ENCODE measurements around the gene ANAPC2.
A peak's percentile ranks its signal among the peaks of the same experiment; 100 is the strongest.
"Not testable (repeated sequence)": the region's sequence is repeated elsewhere in the genome, so short reads cannot be mapped to it uniquely, and the experiment has no call there.

ANAPC2 gene

DNA sequence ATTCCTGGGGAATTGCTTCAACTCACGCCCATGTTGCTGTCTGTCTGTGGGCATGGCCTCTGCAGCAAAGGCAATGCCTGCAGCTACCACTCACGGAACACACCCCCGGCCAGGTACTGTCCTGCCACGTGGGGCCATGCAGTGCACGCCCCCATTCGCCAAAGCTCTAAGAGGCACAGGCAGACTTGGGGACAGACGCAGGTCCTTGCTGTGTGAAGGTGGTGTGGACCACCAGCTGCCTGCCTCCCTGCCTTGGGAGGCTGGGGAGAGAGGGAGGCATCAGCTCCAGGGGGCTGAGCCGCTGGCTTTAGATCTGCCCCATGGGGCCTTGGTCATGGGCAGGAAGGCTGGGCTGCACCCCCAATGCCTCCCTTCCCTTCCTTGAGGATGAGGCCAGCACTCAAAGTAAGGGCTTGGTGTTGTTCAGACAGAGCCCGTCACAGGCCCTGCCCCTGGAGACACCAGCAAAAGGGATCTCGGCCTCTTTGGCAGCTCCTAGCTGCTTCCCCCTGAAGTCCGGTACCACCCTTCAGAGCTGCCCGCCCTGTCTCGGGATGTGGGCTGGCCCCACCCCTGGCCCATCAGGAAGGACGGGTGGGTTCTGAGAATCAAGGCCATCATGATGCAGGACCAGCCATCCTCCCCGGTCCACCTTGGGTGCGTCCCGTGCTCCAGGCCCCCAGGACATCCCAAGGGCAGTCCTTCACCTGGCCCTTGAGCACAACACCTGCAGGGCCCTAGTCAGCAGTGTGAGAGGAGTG, 47.1 kb downstream of the ANAPC2 start:
- DNase-seq: no peak

- no peak for DNase-seq
These were observed 48.0 kb downstream of the ANAPC2 start for GRCh38 chr9:137140151-137141012.

DNA sequence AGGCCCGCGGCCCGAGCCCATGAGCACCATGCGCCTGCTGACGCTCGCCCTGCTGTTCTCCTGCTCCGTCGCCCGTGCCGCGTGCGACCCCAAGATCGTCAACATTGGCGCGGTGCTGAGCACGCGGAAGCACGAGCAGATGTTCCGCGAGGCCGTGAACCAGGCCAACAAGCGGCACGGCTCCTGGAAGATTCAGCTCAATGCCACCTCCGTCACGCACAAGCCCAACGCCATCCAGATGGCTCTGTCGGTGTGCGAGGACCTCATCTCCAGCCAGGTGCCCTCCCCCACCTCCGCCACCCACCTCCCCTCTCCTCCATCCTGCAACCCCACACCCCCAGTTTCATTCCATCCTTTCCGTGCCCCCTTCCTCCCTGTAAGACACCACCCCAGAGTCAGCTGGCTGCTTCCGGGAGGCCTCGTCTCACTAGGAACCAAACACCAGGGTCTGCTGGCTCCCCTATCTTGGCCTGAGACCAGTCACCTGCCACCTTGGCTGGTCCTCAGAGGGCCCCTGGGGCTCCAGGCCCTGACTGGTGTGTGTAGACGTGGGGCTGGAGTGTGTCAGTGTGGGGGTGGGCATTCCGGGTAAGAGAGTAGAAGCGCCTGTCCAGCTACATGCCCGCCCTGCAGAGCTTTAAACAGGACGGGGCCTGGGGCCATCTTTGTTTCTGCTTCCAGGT, 48.8 kb downstream of the ANAPC2 start:
- no peak for DNase-seq

DNA sequence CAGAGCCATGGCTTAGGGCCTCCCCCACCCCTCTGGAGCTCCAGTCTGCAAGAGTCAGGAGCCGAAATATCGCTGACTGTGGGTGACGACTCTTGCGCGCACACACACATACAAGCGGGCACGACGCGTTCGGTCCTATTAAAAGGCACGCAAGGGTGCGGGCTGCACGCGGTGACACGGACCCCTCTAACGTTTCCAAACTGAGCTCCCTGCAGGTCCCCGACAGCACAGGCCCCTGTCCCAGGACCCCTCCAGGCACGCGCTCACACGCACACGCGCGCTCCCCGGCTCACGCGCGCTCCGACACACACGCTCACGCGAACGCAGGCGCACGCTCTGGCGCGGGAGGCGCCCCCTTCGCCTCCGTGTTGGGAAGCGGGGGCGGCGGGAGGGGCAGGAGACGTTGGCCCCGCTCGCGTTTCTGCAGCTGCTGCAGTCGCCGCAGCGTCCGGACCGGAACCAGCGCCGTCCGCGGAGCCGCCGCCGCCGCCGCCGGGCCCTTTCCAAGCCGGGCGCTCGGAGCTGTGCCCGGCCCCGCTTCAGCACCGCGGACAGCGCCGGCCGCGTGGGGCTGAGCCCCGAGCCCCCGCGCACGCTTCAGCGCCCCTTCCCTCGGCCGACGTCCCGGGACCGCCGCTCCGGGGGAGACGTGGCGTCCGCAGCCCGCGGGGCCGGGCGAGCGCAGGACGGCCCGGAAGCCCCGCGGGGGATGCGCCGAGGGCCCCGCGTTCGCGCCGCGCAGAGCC, 49.5 kb downstream of the ANAPC2 start, which contains the start of gene GRIN1:
GRIN1 (plus strand) TSS at position 433 of the 746 bp plus-strand sequence. CDS start 333 bp downstream, outside the sequence.
- DNase-seq: no peak

- DNase-seq: no peak
These were observed 50.2 kb downstream of the ANAPC2 start for GRCh38 chr9:137138058-137138721.

GRCh38 chr9:137136881-137137607, 51.3 kb downstream of the ANAPC2 start:
- DNase-seq: no peak

- no peak for DNase-seq
These were observed 52.0 kb downstream of the ANAPC2 start for GRCh38 chr9:137136261-137136880.

GRCh38 chr9:137135154-137135553, 53.2 kb downstream of the ANAPC2 start:
- not testable (repeated sequence) for DNase-seq

- DNase-seq: no peak
These were observed 54.2 kb downstream of the ANAPC2 start for GRCh38 chr9:137134191-137134590.

GRCh38 chr9:137130176-137130755, 58.1 kb downstream of the ANAPC2 start:
- DNase-seq: no peak

GRCh38 chr9:137129456-137130175, 58.7 kb downstream of the ANAPC2 start:
- peak; percentile 91 for DNase-seq

- DNase-seq: no peak
These were observed 59.4 kb downstream of the ANAPC2 start for GRCh38 chr9:137128862-137129455.

DNA sequence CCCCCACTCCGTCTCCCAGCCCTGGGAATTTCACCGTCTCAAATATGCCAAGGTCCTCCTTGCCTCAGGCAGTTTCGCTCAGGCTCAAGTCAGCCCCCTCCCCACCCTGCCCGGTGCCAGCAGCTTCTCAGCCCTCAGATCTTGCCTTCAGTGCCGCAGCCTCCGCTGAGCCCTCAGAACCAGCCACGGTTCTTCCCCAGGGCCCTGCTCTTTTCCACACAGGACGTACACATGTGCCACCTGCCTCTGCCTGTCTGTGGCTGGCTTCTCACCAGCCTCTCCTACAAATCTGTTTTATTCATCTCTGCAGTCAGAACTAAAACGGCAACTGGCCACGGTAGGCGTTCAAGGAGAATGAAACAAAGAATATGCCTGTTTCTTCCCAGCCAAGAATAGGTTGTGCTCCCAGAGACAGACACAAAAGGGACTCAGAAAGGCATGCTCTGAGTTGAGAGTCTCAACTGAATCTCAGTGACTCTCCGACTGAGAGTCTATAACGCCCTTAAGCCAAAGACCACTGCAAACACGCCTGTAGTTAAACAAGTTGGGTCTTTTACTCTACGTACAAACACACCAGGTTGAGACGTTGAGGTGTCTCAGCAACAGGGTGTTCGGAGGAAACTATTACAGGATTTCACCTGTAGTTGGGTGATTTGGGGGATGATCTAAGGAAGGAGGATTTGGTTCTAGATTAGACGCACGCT, 60.0 kb downstream of the ANAPC2 start:
- no peak for DNase-seq

DNA sequence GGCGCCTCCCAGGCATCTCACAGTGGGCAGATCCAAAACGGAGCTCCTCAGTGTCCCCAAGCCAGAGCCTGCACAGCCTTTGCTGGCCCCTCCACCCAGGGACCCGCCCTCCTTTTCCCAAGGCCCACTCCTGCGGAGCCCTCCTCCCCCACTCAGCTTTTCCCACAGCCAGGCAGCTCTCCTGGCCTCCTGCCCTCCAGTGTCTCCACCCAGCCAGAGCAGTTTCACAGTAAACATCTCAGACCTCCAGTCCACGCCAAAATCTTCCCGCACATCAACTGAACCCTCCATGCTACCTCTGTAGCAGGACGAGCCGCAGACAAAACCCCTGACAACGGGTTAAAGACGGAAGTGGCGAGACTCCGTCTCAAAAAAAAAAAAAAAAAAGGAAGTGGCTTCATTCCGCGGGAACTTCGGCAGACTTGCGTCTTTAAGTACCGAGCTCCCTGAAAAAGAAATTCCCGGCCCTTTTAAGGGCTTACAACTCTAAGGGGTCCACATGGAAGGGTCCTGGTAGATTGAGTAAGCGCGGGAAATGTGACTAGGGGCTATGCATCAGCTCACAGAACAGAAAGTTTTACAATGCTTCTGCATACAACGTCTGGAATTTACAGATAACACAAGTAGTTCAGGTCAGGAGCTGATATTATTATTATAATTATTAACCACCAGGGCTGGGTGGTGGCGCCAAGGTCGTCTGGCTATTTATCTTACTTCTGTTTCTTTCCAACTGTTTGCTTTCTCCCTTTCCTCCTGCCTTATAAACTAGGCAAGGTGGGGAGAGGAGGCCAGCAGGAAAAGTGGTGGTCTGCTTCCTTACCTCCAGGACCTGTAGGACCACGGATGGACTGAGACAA, 60.8 kb downstream of the ANAPC2 start:
- peak; percentile 55 for DNase-seq

DNA sequence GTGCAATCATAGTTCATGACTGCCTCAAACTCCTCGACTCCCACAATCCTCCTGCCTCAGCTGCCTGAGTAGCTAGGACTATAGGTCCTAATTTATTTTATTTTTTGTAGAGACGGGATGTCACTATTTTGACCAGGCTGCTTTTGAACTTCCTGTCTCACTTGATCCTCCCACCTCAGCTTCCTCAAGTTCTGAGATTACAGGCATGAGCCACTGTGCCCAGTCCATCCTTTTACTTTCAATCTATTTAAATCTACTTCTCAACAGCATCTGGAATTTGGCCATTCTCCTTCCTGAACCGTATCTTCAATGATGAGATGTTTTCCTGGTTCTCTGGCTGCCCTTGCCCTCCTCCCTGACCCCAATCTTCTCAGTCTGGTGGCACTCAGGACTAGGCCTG, 61.6 kb downstream of the ANAPC2 start:
- DNase-seq: no peak
